HS-5 (cell line): Measurements from ENCODE around the gene N4BP3.
"Not testable (repeated sequence)": the region's sequence is repeated elsewhere in the genome, so short reads cannot be mapped to it uniquely, and the experiment has no call there.

Experiments used
- DNase-seq: peaks from one replicate; pipeline ENCODE4 v3.0.0-alpha.2; 2012; ENCODE audit warnings: low read depth

N4BP3 gene

DNA sequence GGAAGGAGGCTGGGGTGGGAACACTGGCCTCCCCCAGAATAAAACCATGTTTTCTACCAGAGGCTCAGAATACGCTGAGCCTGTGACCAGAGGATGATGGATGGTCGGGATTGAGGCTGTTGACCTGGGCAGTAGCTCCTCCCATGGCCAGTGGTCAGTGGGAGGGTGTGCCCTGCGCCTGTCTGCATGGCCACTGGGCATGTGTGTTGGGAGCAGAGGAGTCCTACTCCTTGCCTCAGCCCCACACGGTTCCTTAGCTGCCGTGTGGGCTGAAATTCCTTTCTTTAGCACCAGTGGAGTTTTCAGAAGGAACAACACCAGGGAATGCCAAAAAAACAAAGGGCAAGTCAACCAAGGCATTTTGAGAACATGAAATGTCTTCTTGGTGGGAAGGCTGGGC, 9.0 kb downstream of the N4BP3 start:
- no peak for DNase-seq

DNA sequence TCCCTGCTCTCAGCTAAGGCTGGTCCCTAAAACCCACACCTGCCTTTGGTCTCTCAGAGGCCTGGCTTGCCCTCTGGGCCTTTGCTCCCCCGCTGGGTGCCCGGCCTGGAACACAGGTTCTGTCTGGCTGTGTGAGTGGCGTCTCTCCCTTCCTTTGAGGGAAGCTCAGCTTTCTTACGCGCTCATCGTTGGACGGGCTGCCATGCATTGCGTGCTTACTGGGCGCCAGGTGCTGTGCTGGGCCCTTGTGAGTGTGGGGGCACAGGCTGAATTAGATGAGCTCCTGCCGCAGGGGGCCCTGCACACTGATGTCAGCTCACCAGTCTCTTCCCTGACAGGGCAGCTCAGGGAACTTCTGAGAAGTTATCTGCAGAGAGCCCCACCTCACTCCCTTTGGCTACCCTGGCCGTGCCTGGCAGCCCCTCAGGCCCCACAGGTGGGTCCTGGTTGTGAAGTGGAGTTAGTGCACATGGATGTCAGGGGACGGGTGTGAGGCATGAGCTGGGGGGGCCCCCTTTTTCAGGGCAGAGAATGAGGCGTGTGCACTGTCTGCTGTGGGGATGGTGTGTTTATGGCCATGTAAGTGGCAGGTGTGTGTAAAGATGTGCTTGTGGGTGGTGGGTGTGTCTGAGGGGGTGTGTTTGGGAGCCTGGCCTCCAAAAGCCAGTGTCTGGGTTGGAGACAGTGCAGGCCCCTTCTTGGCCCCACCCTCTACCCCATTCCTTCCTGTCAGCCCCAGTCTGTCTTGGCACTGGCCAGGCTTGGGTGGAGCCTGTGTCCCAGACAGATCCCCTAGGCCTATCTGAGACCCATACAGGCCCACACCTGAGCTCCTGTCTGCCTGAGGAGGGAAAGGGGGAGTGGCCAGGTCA, 10.0 kb downstream of the N4BP3 start:
- no peak for DNase-seq

DNA sequence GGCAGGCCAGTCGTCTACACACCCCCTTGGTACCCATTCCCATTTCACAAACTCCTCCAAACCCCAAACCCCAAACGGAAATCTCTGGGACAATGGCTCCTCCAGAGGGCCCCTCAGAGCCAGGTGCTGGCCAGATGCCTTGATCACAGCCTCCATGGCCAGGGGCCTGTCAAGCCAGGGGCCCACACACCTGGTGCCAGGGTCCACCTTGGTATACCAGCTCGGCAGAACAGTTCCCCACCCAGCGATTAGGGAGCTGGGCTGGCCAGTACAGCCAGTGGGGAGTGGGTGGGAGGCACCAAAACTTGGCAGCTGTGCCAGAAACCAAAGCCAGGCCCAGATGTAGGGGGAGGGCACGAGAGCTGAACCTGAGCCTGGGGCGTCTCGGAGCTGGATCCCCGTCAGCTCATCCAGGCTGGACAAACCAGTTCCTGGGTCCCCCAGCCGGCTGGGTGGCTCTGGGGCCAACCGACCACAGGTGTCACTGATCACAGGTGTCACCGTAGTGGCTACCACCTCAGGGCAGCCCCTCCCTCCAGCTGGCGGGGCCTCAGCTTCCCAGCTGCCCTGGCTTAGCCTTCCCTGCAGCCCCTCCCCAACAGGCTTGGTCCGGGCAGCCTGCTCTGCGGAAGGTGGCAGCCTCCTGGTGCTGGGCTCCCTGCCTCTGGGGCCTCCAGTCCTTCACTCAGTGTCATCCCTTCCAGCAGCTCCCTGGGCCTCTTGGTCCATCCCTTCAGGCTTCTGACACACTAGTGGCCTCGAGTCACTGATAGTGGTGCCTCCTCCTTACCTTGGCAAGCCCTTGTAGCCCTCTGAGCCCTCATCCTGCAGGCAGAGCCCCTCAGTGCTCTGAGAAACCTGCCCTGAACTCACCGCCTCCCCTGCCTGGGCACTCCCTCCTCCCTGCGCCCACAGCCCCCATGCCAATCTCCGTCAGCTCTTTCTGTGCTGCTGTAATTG, 10.9 kb downstream of the N4BP3 start:
- no peak for DNase-seq

DNA sequence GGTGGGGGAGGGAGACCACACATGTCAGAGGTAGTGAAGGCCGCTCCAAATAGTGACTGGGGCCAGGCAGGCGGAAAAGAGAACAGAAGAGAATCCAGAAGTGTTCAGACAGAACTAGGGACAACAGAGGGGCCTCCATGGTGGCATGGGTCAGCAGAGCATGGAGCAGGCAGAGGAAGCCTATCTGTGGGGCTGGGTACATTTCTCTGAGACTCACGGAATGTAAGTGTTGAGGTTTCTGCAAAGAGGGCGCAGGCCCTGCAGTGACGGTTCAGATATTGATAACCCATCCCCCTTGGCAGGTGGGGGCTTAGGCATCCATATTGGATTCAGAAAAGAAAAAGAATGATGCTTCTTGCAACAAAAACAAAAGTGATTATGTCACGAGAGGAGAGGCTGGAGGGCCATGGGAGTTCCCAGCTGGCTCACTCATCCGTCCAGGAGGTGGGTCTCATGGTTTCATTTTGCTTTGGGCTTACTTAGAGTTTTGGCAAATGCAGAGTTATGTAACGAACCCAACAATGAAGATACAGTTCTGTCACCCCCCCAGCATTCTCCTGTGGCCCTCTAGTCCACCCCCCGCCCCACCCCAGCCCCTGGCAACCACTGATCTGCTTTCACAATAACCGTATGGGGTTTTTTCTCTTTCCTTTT, 12.0 kb downstream of the N4BP3 start:
- DNase-seq = no peak

DNA sequence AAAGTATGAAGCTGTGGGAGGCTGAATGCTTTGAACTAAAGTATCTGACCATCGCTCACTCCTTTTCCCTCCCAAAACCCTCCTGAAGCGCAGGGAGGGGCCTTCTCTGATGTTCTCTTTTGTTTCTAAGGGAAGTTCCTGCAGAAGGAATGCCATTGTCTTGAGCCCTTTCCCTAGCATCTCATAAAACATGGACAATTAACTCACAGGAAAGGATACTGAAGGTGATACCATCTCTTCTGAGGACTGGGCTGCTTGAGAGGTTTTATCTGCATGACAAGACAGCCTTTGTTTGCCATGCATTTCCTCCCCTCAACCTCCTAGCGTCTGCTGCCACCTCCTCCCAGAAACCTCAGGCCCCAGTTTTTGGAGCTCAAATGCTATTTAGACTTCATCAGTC, 13.2 kb downstream of the N4BP3 start:
- DNase-seq = no peak

DNA sequence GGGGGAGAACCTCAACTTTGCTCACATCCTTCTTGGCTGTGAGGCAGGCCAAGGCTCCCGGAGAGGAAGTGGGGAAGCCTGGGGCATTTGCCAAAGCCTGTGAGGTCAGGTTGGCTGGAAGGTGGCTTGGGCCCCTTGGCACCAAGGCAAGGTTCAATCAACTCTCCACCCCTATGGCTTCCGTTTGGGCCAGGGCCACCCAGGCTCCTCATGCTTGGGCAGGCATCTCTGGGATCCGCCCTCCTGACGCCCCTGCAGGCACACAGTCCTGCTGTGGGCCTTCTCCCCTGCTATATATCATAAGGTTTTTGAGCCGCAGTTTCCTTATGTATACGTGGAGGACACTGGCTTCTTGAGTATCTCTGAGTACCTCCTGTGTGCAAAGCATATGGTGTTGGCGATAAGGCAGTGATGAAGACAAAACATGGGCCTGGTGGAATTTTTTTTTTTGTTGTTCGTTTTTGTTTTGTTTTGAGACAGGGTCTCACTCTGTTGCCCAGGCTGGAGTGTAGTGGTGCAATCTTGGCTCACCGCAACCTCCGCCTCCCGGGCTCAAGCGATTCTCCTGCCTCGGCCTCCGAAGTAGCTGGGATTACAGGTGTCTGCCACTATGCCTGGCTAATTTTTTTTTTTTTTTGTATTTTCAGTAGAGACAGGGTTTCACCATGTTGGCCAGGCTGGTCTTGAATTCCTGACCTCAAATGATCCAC, 14.1 kb downstream of the N4BP3 start:
- DNase-seq = not testable (repeated sequence)

DNA sequence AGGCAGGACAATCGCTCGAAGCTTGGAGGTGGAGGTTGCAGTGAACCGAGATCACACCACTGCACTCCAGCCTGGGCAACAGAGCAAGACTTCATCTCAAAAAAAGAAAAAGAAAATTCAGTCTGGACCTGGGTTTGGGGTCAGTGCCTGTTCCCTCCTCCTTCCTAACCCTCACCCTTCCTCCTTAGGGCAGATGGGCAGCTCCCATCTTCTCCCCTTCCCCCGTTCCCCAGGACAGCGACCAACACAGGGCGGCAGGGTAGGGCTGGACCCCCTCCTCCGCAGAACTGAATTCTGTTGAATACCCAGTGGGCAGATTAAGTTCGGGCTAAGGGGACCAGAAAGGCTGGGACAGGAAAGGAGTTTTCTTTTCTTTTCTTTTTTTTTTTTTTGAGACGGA, 16.0 kb downstream of the N4BP3 start:
- no peak for DNase-seq

DNA sequence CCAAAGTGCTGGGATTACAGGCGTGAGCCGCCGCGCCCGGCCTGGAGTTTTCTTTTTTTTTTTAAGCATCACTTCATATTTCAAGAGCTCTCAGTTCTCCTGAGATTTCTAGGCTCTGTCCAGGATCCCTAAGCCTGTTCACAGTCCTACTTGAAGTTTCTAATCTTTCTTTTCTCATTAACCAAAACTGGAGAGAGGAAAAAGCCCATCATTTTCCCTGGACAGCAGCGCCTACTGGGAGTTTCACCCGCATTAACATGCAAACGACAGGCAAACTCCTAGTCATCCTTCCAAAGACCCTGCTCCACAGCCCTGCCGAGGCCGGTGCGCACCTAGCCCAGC, 16.9 kb downstream of the N4BP3 start:
- DNase-seq = not testable (repeated sequence)

DNA sequence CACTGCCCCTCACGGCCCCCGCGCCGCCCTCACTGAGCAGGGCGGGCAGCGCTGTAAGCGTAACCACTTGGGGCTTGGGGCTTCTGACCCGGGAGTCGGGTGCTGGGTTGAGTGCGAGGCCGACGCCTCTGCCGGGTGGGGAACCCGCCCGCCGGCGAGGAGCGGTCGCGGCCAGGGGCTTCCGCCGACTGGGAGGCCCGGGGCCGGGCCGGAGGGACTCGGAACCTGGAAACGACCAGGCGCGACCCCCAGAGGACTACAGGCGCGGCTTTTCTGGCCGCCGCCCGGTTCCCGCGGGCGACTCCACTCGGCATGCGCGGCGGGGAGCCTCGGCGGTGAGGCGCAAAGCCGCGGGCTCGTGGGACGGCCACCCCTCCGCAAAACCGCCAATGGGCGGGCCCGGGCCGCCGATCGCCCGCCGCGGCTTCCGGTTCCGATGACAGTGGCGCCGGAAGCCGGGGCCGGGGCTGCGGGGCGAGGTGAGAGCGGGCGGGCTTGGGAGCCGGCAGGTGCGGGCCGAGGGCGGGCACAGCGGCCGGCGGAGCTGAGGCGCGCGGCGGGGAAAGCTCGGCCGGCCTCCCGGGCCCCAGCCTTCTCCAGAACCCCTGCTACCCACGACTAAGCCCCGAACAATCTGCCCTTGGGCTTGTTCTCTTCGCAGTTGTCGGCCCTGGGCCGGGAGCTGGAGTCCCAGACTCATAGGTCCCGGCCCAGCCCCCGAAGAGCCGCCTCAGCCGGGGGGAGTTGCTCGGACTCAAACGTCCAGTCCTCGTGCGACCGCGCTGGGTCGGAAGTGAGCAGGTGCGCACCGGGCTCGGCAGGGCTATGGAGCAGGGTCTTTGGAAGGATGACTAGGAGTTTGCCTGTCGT, 17.5 kb downstream of the N4BP3 start, which contains the start of gene RMND5B:
RMND5B (plus strand) TSS at position 439 of the 870 bp plus-strand sequence. CDS start 7,106 bp downstream, outside the sequence.
- DNase-seq = peak; percentile 36

DNA sequence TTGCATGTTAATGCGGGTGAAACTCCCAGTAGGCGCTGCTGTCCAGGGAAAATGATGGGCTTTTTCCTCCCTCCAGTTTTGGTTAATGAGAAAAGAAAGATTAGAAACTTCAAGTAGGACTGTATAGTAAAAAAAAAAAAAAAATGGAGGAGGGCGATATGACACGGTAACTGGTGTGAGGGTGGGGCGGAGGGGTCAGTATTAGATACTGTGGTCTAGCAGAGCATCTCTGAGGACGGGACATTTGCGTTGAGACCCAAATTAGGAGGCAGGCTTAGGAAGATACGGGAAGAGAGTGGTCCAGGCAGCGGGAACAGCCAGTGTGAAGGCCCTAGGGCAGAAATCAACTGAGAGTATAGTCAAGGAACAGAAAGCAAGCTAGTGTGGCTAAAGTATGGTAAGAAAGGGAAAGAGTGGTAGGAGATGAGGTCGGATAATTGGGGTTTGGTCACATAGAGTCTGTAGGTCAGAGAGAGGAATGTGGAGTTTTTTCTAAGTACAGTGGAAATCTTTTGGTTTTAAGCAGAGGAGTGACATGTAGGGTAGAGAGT, 18.2 kb downstream of the N4BP3 start:
- no peak for DNase-seq

DNA sequence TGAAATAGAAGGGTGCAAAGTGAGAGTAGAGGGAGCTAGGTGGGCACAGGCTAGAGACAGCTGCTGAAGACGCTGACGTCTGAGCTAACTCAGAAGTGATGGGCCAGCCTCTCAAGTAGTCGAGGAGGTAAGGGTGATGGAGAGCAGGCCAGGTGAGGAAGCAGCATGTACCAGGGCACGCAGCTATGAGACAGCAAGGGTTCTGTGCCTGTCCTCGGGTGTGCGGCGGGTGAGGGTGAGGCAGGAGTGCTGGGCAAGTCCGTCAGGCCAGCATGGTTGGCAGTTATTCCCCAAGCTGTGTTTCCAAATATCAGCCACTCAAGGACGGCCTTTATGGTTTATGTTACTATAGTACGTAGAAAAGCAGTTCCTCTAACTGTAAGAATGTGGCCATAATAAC, 23.7 kb downstream of the N4BP3 start:
- no peak for DNase-seq

DNA sequence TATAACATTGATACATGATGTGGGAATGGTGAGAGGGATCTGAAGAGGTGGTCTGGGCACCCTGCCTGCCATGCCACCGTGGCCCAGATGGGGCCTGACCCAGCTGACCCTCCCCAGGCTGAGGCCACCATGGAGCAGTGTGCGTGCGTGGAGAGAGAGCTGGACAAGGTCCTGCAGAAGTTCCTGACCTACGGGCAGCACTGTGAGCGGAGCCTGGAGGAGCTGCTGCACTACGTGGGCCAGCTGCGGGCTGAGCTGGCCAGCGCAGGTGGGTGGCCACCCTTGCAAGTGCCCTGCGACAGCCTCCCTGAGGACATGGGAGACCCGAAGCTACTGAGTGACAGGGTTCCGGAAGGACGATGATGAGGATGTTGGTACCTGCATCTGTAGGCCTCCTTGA, 24.7 kb downstream of the N4BP3 start:
- DNase-seq = no peak

DNA sequence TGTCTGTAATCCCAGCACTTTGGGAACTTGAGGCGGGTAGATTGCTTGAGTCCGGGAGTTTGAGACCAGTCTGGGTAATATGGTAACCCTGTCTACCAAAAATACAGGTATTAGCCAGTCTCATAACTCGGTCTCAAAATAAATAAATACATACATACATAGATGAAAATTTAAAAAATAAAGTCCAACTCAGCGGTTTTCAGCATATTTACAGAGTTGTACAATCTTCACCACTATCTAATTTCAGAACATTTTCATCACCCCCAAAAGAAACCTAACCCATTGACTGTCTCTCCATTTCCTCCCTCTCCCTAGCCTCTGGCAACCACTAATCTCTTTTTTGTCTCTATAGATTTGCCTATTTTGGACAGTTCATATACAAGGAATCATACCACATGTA, 28.2 kb downstream of the N4BP3 start:
- no peak for DNase-seq

DNA sequence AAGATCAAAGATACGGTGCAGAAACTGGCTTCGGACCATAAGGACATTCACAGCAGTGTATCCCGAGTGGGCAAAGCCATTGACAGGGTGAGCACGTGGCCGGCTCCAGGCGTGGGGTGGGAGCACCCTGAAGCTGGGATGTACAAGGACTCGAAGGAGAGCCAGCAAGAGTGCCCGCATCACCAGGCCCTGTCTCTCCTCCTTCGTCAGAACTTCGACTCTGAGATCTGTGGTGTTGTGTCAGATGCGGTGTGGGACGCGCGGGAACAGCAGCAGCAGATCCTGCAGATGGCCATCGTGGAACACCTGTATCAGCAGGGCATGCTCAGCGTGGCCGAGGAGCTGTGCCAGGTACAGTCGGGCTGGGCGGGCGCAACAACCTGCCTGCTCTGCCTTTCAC, 29.3 kb downstream of the N4BP3 start:
- DNase-seq = no peak

DNA sequence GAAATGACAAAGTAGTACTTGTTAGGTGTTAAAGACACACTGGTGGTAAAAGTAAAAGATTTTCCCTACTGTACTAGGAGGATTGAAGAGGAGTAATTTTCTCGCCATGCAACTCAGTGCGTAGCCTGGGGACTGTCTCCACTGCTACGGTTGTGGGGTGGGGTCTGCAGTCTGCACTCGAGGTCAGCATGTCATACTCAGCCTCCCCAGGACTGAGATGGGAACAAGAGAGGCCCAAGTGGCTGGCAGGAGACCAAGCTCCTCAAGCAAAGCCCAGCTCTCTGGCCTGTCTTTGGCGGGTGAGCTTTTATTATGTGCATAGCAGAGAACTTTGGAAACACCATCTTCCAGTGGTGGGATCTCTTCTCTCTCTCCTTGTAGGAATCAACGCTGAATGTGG, 29.9 kb downstream of the N4BP3 start:
- DNase-seq = no peak

DNA sequence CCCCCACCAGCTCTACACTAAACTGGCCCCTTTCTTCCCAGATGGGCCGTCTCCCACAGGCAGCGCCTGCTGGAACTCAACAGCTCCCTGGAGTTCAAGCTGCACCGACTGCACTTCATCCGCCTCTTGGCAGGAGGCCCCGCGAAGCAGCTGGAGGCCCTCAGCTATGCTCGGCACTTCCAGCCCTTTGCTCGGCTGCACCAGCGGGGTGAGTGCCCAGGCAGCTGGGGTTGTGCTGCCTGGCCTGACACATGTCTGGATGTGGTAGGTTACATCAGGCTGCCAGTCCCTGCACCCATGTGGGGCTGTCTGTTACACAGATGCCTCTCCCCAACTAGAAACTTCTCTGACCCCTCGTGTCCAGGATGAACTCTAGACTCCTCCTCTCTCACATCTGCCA, 30.6 kb downstream of the N4BP3 start:
- no peak for DNase-seq

DNA sequence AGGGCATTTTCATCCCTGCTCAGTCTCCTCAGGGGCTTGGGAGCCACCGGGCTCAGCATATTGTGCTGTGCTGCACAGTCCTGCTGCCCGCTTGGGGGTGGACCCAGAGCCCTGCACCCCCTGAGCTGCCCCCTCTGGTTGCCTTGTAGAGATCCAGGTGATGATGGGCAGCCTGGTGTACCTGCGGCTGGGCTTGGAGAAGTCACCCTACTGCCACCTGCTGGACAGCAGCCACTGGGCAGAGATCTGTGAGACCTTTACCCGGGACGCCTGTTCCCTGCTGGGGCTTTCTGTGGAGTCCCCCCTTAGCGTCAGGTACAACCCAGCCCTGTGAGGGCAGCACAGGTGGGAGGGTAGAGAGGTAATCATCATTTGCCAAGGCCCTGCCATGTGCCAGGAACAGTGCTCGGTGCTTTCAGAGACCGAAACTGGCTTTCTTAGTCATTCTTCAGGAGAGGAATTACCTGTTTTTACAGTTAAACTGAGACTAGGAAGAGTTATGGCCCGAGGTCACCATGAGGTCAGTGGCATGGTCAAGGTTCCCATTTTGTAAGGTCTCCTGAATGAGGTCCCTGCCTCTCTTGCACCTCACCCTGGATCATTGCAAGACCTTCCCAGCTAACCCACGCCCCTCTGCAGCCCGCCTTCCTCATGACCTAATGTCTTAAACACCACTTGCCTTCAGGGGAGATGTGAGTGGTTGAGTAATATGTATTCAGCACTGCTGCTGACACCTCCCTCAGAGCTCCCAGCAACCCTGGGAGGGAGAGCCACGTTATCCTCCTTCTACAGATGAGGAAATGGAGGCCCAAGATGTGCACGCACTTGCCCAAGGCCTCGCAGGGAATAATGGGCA, 32.9 kb downstream of the N4BP3 start:
- DNase-seq = no peak

DNA sequence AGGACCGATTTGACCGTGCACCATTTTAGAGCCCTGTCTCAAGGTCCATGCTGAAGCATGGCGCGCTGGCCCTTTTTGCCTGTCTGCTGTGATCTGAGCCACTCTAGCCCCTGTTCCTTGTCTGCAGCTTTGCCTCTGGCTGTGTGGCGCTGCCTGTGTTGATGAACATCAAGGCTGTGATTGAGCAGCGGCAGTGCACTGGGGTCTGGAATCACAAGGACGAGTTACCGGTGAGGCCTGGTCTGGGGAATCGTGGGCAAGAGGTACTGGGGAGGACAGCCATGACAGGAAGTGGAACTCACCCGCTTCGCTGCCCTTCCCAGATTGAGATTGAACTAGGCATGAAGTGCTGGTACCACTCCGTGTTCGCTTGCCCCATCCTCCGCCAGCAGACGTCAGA, 34.1 kb downstream of the N4BP3 start:
- DNase-seq = no peak

DNA sequence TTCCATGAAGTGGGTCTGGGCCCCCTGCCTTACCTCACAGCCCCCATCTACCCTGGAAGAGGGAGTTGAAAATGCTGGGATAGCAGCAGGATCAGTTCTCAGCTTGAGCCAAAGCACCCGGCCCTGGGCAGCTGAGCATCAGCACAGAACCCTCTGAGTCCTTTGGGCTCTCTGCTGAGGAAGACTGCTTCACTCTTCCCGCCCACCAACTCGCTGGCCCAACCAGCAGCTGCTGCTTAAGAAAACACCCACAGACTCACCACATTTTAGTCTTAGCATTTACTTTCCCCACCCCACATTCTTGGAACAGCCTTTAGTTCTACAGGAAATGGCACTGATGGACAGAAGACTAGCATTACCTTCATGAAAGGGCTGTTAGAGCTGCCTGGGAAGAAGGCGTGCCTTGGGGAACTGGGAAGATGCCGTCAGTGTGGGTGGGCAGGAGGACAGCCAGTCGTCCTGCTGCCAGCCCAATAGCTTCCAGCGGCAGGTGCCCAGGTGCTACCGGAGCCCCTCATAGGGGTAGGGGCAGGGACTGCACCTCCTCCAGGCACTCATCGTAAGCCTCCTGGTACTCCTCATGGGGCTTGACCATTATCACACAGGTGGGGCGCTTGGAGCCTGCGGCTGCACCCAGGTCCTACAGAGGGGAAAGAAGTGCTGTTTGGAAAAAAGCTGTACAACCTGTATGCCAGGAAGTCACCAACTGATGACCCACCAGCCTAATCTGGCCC, 36.0 kb downstream of the N4BP3 start:
- DNase-seq = no peak
